Measurements from ENCODE around the gene TMEM203. TPM values are rescaled to one million over a fixed set of nuclear protein-coding genes. Genes with fewer than 3 reads are reported as not detected.

TMEM203 gene
- total RNA-seq, 2 donors from 2014 or later: 34.0 to 39.5 TPM

DNA sequence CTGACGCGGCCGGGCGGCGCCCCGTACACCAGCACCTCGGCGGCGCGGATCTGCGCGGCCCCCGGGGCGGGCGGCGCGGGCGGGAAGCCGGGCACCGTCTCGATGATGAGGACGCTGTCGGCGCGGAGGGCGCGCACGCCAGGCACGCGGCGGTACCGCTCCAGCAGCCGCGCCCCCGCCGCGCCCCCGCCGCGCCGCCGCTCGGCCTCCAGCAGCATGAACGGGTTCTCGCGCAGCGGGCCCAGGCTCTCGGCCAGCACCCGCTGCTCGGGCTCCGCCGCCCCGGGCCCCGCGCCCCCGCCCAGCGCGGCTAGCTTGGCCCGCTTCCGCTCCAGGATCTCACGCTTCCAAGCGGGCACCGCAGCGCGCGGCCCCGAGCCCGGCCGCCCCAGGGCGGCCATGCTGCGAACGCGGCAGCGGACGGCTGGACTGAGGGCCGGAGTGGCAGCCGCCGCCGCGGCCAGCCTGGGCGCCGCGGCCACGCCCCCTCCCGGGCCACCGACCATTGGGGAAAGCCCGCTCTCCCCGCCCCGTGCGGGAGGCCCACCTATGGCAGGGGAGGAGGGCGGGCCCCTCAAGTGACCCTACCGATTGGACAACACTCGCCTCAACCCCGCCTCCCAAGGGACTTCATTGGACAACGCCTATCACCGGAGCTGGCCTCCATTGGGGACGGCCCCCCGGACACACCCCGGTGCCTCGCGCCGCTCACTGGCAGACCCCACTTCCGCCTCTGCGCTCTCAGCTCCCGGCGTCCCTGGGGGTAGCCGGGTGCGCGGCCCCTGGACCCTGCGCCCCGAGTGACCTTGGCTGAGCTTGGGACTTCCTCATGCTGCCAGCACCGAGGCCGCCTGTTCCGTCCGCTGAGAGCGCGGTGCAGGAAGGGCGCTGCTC lies 4.9 kb downstream of the TMEM203 start, which contains the start of gene TPRN:
Gene TPRN (minus strand): TSS at position 431 of the 894 bp plus-strand sequence. CDS start 30 bp downstream, at position 401.
- Histone ChIP-seq H3K36me3 (ENCODE audit: control insufficient read depth, insufficient read depth, low read length) (no peaks in the 10 kb centered on the region), H3K4me1 (ENCODE audit: control insufficient read depth, insufficient read depth, low read length) (peaks cover 30% of the 10 kb centered on the region), H3K4me3 (ENCODE audit: low read length) (peak within 1 kb of the TSS; percentile 83), H3K27me3 (ENCODE audit: control insufficient read depth, insufficient read depth, low read length, poor library complexity, severe bottlenecking) (no peaks in the 10 kb centered on the region), H3K9me3 (ENCODE audit: control insufficient read depth, low read length) (no peaks in the 10 kb centered on the region), H3K27ac (ENCODE audit: low read depth, low read length) (no peak within 1 kb of the TSS), H3K9ac (ENCODE audit: extremely low read depth, low read length, poor library complexity, severe bottlenecking) (no peak within 1 kb of the TSS)
- Mint-ChIP-seq H3K36me3 (ENCODE audit: low read depth) (no peaks in the 10 kb centered on the region), H3K27me3 (ENCODE audit: insufficient read depth) (no peaks in the 10 kb centered on the region), H3K9me3 (no peaks in the 10 kb centered on the region), H3K27ac (peak within 1 kb of the TSS; percentile 86), H3K4me1 (peaks cover 27% of the 10 kb centered on the region), H3K4me3 (peak within 1 kb of the TSS; percentile 71)
- peak; percentile 99 for DNase-seq
- TF ChIP-seq, protein P1, sequence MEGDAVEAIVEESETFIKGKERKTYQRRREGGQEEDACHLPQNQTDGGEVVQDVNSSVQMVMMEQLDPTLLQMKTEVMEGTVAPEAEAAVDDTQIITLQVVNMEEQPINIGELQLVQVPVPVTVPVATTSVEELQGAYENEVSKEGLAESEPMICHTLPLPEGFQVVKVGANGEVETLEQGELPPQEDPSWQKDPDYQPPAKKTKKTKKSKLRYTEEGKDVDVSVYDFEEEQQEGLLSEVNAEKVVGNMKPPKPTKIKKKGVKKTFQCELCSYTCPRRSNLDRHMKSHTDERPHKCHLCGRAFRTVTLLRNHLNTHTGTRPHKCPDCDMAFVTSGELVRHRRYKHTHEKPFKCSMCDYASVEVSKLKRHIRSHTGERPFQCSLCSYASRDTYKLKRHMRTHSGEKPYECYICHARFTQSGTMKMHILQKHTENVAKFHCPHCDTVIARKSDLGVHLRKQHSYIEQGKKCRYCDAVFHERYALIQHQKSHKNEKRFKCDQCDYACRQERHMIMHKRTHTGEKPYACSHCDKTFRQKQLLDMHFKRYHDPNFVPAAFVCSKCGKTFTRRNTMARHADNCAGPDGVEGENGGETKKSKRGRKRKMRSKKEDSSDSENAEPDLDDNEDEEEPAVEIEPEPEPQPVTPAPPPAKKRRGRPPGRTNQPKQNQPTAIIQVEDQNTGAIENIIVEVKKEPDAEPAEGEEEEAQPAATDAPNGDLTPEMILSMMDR (conservative IDR thresholded peaks at IDR 0.05): no peak
- 0% methylated on average over 36 to 118 of the region's 118 CpGs for WGBS, 2 experiments (ENCODE audit: insufficient coverage in 1 of 2, insufficient read length in 1 of 2)

DNA sequence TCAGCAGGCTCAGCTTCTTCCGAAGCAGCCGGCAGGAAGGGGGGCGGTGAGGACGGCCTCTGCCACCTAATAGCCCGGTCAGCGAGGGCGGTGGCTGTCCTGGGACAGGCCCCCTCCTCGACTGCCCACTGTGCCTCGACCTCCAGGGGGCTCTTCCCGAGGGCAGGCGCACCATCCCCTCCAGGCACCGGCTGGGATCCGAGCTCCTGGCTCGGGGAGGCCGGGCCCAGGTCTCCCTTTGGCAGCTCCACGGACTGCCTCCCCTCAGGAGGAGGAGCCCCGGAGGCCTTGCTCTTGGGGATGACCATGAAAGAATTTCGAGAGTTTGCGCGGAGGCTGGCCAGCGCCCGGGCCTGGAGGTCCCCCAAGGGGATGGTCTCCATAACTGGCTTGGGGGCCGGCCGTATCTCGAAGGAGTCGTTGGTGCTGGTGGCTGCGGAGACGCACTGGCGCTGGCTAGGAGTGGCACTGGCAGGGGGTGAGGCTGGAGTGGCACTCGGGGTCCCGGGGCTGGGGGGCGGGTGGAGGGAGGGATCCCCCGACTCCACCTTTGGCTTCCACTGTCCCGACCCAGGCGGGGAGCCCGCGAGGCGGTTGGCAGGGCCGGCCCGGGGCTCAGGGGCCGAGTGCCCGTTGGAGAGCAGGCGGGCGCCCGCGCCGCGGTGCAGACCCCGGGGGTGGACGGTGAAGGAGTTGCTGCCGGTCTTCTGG lies 5.9 kb downstream of the TMEM203 start:
- peaks cover 29% of the 10 kb centered on the region for H3K4me1 ChIP-seq (ENCODE audit: control insufficient read depth, insufficient read depth, low read length)
- H3K4me1 Mint-ChIP-seq: peaks cover 28% of the 10 kb centered on the region
- no peak overlapping the region for H3K27ac ChIP-seq (ENCODE audit: low read depth, low read length)
- TF ChIP-seq, protein P1 (conservative IDR thresholded peaks at IDR 0.05): peak; percentile 19
- H3K27me3 ChIP-seq (ENCODE audit: control insufficient read depth, insufficient read depth, low read length, poor library complexity, severe bottlenecking): no peaks in the 10 kb centered on the region
- H3K27me3 Mint-ChIP-seq (ENCODE audit: insufficient read depth): no peaks in the 10 kb centered on the region
- no peaks in the 10 kb centered on the region for H3K9me3 Mint-ChIP-seq
- H3K36me3 ChIP-seq (ENCODE audit: control insufficient read depth, insufficient read depth, low read length): no peaks in the 10 kb centered on the region
- 27 to 44% methylated on average over 11 to 51 of the region's 51 CpGs for WGBS, 2 experiments (ENCODE audit: insufficient coverage in 1 of 2, insufficient read length in 1 of 2)
- H3K9ac ChIP-seq (ENCODE audit: extremely low read depth, low read length, poor library complexity, severe bottlenecking): no peak overlapping the region
- peaks cover 1% of the 10 kb centered on the region for H3K36me3 Mint-ChIP-seq (ENCODE audit: low read depth)
- peak; percentile 68 for DNase-seq
- peak overlapping the region; percentile 70 for H3K4me3 Mint-ChIP-seq
- H3K9me3 ChIP-seq (ENCODE audit: control insufficient read depth, low read length): no peaks in the 10 kb centered on the region
- H3K27ac Mint-ChIP-seq: no peak overlapping the region
- H3K4me3 ChIP-seq (ENCODE audit: low read length): peak overlapping the region; percentile 66

DNA sequence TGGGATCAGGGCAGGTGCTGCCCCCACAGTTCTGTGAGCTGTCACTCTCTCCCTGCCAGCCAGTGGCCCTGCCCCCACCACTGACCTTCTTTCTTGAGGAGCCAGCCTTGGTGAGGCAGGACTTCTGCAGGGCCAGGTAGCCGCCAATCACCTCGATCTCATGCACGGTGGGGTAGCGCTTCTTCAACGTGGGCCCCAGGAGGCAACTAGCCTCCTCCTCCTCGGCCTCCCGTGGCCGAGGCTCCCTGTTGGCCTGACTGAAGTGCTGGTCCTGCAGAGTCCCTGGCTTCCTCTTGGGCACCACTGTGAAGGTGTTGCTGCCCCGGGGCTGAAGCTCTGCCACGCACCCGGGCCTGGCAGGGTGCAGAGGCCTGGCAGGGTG lies 6.6 kb downstream of the TMEM203 start:
- Histone ChIP-seq H3K4me3 (ENCODE audit: low read length) (peak overlapping the region; percentile 66), H3K9me3 (ENCODE audit: control insufficient read depth, low read length) (no peaks in the 10 kb centered on the region), H3K27me3 (ENCODE audit: control insufficient read depth, insufficient read depth, low read length, poor library complexity, severe bottlenecking) (no peaks in the 10 kb centered on the region), H3K9ac (ENCODE audit: extremely low read depth, low read length, poor library complexity, severe bottlenecking) (no peak overlapping the region), H3K36me3 (ENCODE audit: control insufficient read depth, insufficient read depth, low read length) (no peaks in the 10 kb centered on the region), H3K27ac (ENCODE audit: low read depth, low read length) (no peak overlapping the region), H3K4me1 (ENCODE audit: control insufficient read depth, insufficient read depth, low read length) (peaks cover 24% of the 10 kb centered on the region)
- Mint-ChIP-seq H3K36me3 (ENCODE audit: low read depth) (peaks cover 1% of the 10 kb centered on the region), H3K27ac (no peak overlapping the region), H3K9me3 (no peaks in the 10 kb centered on the region), H3K27me3 (ENCODE audit: insufficient read depth) (no peaks in the 10 kb centered on the region), H3K4me3 (peak overlapping the region; percentile 70), H3K4me1 (peaks cover 22% of the 10 kb centered on the region)
- TF ChIP-seq, protein P1 (conservative IDR thresholded peaks at IDR 0.05): no peak
- 81 to 85% methylated on average over 5 to 11 of the region's 11 CpGs for WGBS, 2 experiments (ENCODE audit: insufficient coverage in 1 of 2, insufficient read length in 1 of 2)
- DNase-seq: no peak
